ENCODE results near the gene KIAA0586. TPM values are rescaled to one million over a fixed set of nuclear protein-coding genes. Genes with fewer than 3 reads are reported as not detected.

Gene KIAA0586
- total RNA-seq = 29.1 and 44.7 TPM in 2 replicates

GRCh38 chr14:58427281-58428117 is at the start of gene KIAA0586, which contains the start of gene TIMM9:
TSS of gene KIAA0586 (plus strand) at chr14:58427719. CDS start at chr14:58428265, 546 bp downstream.
TSS of gene TIMM9 (minus strand) at chr14:58427531. CDS start at chr14:58411945, 15,586 bp downstream.

GRCh38 chr14:58395812-58396788 is 31.4 kb upstream of the KIAA0586 start, which contains the start of gene TOMM20L:
TSS of gene TOMM20L (plus strand) at chr14:58395930. CDS start at chr14:58395958, 28 bp downstream.

Small RNAs within 50 kb of the gene (small RNA-seq; reads per million reads assigned to genes)
- not detected for gene HSBP1P1
- not detected for gene RF00019

Other genes starting within 250 kb of the KIAA0586 start
- 36.6 and 51.4 TPM in 2 replicates for gene ACTR10, start 227.6 kb upstream of the KIAA0586 start, total RNA-seq
- 106 and 141 TPM in 2 replicates for gene PSMA3, start 182.9 kb upstream of the KIAA0586 start, total RNA-seq
- 11.8 and 13.6 TPM in 2 replicates for gene ARID4A, start 129.2 kb upstream of the KIAA0586 start, total RNA-seq
- gene TOMM20L, start 31.8 kb upstream of the KIAA0586 start, total RNA-seq = 0.65 TPM in 1 of 2 replicates, not detected in the other
- 28.4 and 30.9 TPM in 2 replicates for gene TIMM9, start 188 bp upstream of the KIAA0586 start, total RNA-seq
- gene DACT1, start 210.2 kb downstream of the KIAA0586 start, total RNA-seq = 0.65 and 1.1 TPM in 2 replicates